HepG2 (cell line): Measurements from ENCODE around the gene HDLBP. TPM values are rescaled to one million over a fixed set of nuclear protein-coding genes. Genes with fewer than 3 reads are reported as not detected.

ENCODE experiments used
- CHD4 ChIP-seq: fragments of 200-600 bp; sonication (generic); IDR thresholded peaks from 2 replicates; pipeline ENCODE4 v1.7.0; 2017; ENCODE audit warnings: mild to moderate bottlenecking, low read length, borderline replicate concordance
- CSRNP1 ChIP-seq: sonication (generic); formaldehyde crosslinking; IDR thresholded peaks from 2 replicates; pipeline ENCODE4 v1.8.1; 2023; ENCODE audit warnings: mild to moderate bottlenecking, missing genetic modification reagents
- DZIP1 ChIP-seq: sonication (generic); formaldehyde crosslinking; IDR thresholded peaks from 2 replicates; pipeline ENCODE4 v1.5.0; 2020; ENCODE audit warnings: mild to moderate bottlenecking, missing genetic modification reagents
- MTF2 ChIP-seq: sonication (generic); formaldehyde crosslinking; IDR thresholded peaks from 2 replicates; pipeline ENCODE4 v1.5.0; 2020; ENCODE audit warnings: missing genetic modification reagents, borderline replicate concordance
- PAX8 ChIP-seq: sonication (generic); formaldehyde crosslinking; IDR thresholded peaks from 2 replicates; pipeline ENCODE4 v1.8.0; 2022; ENCODE audit warnings: mild to moderate bottlenecking, missing genetic modification reagents, borderline replicate concordance
- PRDM15 ChIP-seq: sonication (generic); formaldehyde crosslinking; IDR thresholded peaks from 2 replicates; pipeline ENCODE4 v1.4.0; 2020; ENCODE audit warnings: missing genetic modification reagents
- SP1 ChIP-seq, 2 experiments: fragments of 450-650 bp in 1 of 2; sonication (generic) in 1 of 2; formaldehyde crosslinking in 1 of 2; IDR thresholded peaks; 2 replicates each; pipeline versions ENCODE4 v1.4.0 to v1.6.1; 2016 to 2020; ENCODE audit warnings: missing genetic modification reagents in 1 of 2
- STAT5B ChIP-seq: sonication (generic); formaldehyde crosslinking; IDR thresholded peaks from 2 replicates; pipeline ENCODE4 v1.4.0; 2020; ENCODE audit warnings: missing genetic modification reagents
- THAP9 ChIP-seq: sonication (generic); formaldehyde crosslinking; IDR thresholded peaks from 2 replicates; pipeline ENCODE4; 2020; ENCODE audit warnings: missing genetic modification reagents, mild to moderate bottlenecking, borderline replicate concordance
- ZNF501 ChIP-seq: sonication (generic); formaldehyde crosslinking; IDR thresholded peaks from 2 replicates; pipeline ENCODE4 v1.5.1; 2020; ENCODE audit warnings: mild to moderate bottlenecking, moderate library complexity, missing genetic modification reagents
- ZNF616 ChIP-seq: sonication (generic); formaldehyde crosslinking; IDR thresholded peaks from 2 replicates; pipeline ENCODE4 v1.5.0; 2020; ENCODE audit warnings: low read depth, mild to moderate bottlenecking, missing genetic modification reagents
- ZNF737 ChIP-seq: sonication (generic); formaldehyde crosslinking; IDR thresholded peaks from 2 replicates; pipeline ENCODE4 v1.5.0; 2020; ENCODE audit warnings: missing genetic modification reagents, mild to moderate bottlenecking, borderline replicate concordance
- polyA plus RNA-seq, 8 experiments: library from polyadenylated mRNA; depleted of rRNA in 3 of 8; stranded (reverse) in 7 of 8; unstranded in 1 of 8; fragments of >200 nt; fragmentation: Illumina TruSeq in 4 of 8; extraction: Trizol in 4 of 8; gene quantifications; 2 replicates each; pipeline versions ENCODE4 v1.2.1 to v1.2.3, GENCODE V29; 2011 to 2016; ENCODE audit warnings: low read depth in 4 of 8, missing spikeins in 1 of 8, mixed read lengths in 1 of 8; ENCODE audit not compliant: insufficient read depth in 1 of 8
- total RNA-seq, 5 experiments: library from RNA; depleted of rRNA; stranded (reverse); fragments of >200 nt; fragmentation: Illumina TruSeq; extraction: Trizol; gene quantifications; 2 replicates each; pipeline ENCODE4 v1.2.3, GENCODE V29; 2016; ENCODE audit warnings: low read depth in 1 of 5

The HDLBP gene
- total and polyA plus RNA-seq, 2 of the 13 experiments (the other 11 are each of a cell fraction or from before 2014, with no cell fraction given) = 464 to 707 TPM

- no peak for TF ChIP-seq ZNF737 (CRISPR knock-in tag)
- no peak for TF ChIP-seq DZIP1 (CRISPR knock-in tag)
- TF ChIP-seq SP1 (IDR thresholded peaks at IDR 0.05) = no peak
- peak; percentile 62 for TF ChIP-seq SP1 (CRISPR knock-in tag; IDR thresholded peaks at IDR 0.05)
- TF ChIP-seq CSRNP1 (CRISPR knock-in tag) = no peak; the same call in 1 of the 2 replicates
- TF ChIP-seq CHD4 = no peak
- TF ChIP-seq THAP9 (CRISPR knock-in tag) = peak; percentile 32; the same call in 1 of the 2 replicates
- TF ChIP-seq STAT5B = no peak
- peak; percentile 25; the same call in 1 of the 2 replicates for TF ChIP-seq PRDM15 (CRISPR knock-in tag)
- no peak for TF ChIP-seq MTF2 (CRISPR knock-in tag)
- TF ChIP-seq ZNF501 (CRISPR knock-in tag) = peak; percentile 89
- TF ChIP-seq PAX8 = no peak
- no peak for TF ChIP-seq ZNF616 (CRISPR knock-in tag)
Measured at GRCh38 chr2:241271706-241272302, 43.7 kb downstream of the HDLBP start (continued).
